TTC549 (cell line): ENCODE data around the gene ALPG.
"Not testable (repeated sequence)": the region's sequence is repeated elsewhere in the genome, so short reads cannot be mapped to it uniquely, and the experiment has no call there.

Source experiments
- FAIRE-seq: peaks from 2 replicates; lab custom pipeline; 2012; peaks lifted over from hg19 to GRCh38; lab: Jason Lieb, UNC

ALPG gene

DNA sequence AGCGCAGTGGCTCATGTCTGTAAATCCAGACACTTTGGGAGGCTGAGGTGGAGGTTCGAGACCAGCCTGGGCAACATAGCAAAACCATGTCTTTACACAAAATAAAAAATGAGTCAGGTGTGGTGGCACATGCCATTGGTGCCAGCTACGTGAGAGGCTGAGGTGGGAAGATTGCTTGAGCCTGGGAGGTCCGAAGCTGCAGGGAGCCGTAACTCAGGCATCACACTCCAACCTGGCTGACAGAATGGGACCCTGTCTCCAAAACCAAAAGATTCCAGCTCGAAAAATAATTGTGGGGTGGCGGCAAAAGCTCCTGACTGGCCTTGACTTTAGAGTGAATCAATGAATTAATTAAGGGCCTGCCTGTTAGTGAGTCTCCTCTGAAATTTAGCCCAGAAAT lies 29.3 kb upstream of the ALPG start:
- FAIRE-seq = no peak

DNA sequence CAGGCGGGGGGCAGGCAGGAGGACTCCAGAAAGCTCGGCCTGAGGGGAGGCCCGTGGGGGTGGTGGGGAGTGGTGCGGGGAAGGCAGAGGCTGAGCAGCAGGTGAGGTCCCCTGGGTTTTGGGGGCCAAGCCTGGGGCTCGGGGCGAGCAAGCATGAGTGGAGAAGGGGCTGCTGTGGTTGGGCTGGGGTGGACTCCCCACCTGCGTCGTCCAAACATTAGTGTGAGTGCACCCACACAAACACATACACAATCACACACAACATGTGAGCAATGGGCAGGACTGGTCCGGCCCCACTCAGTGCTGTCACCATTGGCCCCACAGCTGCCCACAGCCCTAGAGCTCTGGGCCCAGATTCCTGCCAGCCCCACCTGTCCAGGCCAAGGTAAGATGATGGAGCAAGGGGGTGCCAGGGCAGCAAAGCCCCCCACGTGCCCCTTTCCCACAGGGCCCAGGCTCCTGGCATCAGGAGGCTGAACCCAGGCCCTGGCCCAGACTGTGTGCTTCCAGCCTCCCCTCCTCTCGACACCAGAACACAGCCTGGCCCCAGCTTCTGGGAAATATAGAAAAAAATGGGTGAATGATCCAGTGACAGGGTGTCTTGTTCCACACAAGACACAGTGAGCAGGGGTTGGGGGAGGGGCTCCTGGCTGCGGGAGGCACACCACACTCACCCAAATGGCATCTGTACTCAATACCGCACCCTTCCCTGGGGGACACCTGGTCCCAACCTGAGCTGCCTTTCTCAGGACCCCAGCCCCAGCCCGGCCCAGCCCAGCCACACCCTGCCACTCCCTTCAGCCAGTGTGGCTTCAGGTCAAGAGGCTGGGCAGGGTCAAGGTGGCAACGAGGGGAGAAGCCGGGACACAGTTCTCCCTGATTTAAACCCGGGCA lies 28.6 kb upstream of the ALPG start:
- no peak for FAIRE-seq

DNA sequence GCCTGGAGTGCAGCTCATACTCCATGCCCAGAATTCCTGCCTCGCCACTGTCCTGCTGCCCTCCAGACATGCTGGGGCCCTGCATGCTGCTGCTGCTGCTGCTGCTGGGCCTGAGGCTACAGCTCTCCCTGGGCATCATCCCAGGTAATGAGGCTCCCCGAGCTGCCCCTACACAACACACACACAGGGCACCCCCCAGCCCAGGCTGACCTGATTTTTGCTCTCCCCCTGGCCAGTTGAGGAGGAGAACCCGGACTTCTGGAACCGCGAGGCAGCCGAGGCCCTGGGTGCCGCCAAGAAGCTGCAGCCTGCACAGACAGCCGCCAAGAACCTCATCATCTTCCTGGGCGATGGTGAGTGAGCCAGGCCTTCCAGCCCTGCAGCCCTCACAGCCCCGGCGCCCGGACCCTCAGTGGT lies 27.9 kb upstream of the ALPG start, which contains the start of gene ALPP:
ALPP (plus strand) TSS at position 17 of the 417 bp plus-strand sequence; CDS start at position 69, 52 bp downstream.
- not testable (repeated sequence) for FAIRE-seq

DNA sequence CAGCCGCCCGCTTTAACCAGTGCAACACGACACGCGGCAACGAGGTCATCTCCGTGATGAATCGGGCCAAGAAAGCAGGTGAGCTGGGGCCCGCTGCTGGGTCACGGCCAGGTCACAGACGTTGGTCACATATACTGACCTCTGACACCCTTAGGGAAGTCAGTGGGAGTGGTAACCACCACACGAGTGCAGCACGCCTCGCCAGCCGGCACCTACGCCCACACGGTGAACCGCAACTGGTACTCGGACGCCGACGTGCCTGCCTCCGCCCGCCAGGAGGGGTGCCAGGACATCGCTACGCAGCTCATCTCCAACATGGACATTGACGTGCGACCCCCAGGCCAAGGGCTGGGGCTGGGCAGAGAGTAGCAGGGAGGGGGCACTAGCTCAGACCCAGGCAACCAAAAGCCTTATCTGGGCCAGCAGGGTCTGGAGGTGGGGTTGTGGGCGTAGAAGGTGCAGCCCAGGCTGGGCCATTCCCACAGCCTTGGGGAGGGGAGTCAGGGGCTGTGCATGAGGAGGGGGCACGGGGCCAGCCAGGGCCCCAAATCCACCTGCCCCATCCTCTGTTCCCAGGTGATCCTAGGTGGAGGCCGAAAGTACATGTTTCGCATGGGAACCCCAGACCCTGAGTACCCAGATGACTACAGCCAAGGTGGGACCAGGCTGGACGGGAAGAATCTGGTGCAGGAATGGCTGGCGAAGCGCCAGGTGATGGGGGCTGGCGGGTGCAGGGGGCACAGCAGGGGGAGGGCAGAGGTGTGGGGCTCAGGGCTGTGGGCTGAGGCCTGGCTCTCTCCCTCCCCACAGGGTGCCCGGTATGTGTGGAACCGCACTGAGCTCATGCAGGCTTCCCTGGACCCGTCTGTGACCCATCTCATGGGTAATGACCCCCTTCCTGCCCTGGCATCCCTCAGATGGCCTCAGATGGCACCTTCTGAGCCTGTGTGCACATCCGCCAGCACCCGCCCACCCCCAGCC lies 26.7 kb upstream of the ALPG start:
- not testable (repeated sequence) for FAIRE-seq

DNA sequence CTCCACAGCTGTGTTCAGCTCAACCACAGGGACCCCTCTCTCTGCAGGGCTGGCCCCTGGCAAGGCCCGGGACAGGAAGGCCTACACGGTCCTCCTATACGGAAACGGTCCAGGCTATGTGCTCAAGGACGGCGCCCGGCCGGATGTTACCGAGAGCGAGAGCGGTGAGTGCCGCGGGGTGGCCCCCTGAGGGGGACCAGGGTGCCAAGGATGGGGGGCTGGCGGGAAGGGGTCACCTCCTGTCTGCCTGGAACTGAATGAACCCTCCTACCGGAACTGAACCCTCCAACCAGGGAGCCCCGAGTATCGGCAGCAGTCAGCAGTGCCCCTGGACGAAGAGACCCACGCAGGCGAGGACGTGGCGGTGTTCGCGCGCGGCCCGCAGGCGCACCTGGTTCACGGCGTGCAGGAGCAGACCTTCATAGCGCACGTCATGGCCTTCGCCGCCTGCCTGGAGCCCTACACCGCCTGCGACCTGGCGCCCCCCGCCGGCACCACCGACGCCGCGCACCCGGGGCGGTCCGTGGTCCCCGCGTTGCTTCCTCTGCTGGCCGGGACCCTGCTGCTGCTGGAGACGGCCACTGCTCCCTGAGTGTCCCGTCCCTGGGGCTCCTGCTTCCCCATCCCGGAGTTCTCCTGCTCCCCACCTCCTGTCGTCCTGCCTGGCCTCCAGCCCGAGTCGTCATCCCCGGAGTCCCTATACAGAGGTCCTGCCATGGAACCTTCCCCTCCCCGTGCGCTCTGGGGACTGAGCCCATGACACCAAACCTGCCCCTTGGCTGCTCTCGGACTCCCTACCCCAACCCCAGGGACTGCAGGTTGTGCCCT lies 25.2 kb upstream of the ALPG start:
- not testable (repeated sequence) for FAIRE-seq

DNA sequence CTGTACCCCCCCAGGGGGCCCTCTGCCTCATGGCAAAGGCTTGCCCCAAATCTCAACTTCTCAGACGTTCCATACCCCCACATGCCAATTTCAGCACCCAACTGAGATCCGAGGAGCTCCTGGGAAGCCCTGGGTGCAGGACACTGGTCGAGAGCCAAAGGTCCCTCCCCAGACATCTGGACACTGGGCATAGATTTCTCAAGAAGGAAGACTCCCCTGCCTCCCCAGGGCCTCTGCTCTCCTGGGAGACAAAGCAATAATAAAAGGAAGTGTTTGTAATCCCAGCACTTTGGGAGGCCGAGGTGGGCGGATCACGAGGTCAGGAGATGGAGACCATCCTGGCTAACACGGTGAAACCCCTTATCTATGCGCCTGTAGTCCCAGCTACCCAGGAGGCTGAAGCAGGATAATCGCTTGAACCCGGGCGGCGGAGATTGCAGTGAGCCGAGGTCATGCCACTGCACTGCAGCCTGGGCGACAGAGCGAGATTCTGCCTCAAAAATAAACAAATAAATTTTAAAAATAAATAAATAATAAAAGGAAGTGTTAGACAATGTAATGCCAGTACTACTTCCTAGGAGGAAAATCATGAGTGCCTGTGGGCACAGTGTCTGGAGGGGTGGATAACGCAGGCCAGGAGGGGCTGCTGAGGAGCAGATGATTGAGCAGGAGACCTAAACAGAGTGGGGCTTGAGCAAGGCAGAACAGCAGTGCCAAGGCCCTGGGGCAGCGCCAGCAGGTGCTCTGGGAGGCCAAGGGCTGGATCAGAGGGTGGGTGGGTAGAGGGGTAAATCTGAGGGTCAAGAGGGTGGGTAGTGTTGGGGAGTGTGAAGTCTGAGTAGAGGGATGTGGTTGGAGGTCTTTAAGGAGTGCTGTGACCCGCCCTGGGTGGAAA lies 24.1 kb upstream of the ALPG start:
- no peak for FAIRE-seq

DNA sequence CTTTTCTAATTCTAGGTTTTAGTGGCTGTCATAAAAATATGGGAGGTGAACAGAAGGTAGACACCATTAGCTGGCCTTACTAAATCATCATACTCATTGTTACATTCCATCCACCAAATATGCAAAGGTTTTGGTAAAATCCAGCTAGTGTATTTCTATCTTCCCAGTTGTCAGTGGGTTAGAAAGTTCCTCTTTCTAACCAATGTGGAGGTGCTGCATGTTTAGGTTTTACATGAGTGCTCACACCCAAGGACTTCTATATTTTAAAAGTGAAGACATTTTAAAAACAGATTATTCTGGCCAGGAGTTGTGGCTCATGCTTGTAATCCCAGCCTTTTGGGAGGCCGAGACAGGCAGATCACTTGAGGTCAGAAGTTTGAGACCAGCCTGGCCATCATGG lies 22.2 kb upstream of the ALPG start:
- FAIRE-seq = no peak

DNA sequence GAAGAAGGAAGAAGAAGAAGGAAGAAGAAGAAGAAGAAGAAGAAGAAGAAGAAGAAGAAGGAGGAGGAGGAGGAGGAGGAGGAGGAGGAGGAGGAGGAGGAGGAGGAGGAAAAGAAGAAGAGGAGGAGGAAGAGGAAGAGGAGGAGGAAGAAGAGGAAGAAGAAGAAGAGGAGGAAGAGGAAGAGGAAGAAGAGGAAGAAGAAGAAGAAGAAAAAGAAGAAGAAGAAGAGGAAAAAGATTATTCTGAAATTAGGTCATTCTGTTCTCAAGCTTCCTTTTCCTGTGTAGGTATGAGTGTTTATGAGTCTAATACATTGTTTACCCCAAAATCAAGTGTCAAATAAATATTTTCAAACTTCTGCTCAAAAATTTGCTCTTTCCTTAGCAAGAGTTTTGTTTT lies 21.6 kb upstream of the ALPG start:
- FAIRE-seq = not testable (repeated sequence)

DNA sequence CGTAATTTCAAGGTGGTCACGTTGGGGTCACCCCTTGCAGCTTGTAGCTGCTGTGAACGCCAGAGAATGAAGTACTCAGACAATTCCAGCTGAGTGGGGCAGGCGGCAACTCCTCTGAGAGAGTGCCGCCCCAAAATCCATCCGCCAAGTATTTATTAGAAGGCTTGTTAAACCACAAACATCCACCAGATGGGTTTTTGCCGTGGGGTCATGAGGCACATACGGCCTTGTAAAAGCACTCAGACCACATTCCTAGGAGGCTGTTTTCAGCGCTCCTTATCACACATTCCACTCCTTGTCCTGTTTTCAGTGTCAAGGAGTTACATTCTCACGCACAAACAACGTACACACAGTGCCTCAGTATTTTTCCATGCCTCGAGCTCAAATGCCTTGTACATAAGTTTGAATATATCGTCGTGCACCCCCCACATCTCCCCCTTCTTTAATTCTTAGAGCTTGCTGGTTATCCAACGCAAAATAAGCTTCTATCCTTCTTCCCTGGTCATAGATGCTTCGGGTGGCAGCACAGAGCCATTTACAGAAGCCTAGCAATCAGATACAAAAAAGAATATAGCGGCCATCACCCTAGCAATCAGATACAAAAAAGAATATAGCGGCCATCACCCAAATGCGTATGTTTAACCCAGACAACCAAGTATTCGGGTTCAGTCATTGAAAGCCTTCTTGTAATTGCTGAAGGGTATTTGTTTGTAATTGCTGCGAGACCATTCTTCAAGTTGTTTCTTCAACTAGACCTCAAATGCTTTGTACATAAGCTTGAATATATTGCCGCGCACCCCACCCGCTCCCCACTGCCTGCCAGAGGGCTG lies 20.8 kb upstream of the ALPG start:
- FAIRE-seq = peak; percentile 86

DNA sequence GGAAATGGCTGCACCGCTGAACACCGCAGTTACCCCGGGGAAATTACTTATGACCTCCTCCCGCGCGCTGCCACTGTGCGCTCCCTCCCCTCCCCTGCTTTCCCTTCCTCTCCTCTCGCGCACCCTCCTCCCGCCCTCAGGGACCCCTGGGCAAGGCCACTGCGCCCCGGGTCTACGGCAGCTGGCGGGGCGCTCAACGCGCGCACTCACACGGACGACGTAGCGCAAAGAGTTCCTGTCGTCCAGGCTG lies 20.2 kb upstream of the ALPG start:
- no peak for FAIRE-seq

DNA sequence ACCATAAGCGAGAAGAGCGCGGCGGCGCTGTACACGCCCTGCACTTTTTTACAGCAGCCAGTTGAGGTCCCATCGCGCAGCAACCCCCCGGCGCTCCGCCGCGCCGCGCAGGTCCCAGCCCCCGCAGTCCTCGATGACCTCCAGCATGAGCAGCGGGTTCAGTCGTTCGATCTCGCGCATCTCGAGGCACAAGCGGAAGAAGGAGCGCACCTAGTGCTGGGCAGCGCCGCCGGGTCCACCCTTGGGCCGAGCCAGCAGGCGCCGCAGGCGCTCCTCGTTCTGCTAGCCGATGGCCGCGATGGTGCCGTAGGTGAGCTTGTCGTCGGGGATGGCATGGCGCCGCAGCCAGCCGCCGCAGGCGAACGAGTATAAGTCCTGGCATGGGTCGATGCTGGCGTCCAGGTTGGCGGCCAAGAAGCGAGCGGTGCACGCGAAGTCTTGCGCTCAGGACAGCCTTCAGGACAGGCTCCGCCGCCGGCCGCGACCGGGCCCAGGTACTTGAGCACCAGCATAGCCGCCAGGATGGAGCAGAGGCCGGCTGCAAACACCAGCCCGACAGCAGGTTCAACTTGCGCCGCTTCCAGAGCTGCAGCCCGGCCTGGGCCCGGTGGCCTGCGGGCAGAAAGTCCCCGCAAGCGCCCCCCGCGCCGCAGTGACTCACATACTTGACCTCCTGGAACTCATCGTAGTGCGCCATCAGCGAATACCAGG lies 19.7 kb upstream of the ALPG start:
- no peak for FAIRE-seq

DNA sequence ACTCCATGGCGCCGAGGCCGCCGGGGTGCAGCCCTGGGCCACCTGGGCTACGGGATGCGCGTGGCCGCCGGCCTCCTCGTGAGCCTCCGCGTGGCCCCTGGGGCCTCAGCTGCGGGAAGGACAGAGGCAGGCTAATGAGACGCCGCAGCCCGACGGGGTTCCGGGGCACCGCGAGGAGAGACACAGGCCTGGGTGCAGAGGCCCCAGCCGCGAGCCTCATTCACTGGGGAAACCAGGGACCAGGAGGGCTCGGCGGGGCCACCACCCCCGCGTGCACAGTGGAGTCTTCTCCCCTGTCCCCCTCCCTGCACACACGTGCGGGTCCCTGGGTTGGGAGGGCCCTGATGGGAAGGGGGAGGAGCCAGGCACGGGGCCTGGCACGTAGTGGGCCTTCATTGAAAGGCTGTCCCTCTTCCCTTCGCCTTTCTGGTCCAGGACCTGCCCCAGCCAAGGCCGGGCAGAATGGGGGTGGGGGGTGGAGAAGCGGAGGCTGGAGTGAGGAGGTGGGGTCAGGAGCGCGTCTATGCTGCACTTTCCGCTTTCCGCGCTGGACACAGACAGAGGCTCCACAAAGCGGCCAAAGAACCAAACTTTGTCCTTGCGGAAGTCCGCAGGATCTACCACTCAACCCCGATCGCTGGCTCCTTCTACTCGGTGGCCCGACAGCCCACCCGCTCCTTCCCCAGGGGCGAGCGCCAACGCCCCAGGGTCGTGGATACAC lies 19.0 kb upstream of the ALPG start:
- FAIRE-seq = no peak

DNA sequence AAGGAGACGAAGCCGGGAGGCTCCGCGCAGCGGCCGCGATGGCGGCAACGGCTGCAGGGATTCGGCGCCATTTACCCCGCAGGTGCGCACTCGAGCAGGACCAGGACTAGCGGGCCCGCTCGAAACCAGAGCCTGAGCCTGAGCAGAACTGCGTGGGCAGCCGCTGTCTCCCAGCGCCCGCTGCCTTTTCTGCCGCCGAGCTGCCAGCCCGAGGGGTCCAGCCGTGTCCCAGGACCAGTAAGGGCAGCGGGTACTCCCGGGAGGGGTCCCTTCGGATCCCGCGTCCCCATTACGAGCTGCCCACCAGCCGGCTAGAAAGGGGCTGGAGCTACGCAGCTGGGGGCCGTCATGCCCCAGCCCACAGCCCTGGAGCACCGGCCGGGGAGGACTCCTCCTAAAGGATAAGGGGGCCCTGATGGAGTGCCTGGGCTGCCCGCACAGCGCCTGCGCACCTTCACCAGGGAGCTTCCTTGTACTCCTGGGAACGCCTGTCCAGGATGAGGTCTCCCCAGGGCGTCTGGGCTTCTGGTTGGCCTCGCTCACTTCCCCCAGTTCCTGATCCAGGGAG lies 18.2 kb upstream of the ALPG start:
- FAIRE-seq = no peak

DNA sequence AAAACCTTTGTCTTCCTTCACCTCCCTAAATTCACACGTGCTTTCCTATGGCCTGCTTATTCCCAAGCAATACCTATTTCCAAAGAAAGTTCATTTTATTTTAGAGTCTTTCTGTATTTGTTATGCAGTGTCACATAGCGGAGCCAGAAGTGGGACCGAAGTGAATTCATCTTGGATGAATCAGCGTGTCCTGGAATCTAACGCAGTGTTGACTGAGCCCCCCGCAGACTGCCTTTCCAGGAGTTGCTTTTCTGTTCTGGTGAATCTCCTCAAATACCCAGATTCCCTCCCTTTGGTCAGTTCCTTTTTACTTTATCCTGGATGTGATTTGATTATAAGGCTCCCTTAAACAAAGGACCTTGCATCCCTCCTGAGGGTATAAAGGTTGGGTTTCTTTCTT lies 17.3 kb upstream of the ALPG start:
- FAIRE-seq = no peak

DNA sequence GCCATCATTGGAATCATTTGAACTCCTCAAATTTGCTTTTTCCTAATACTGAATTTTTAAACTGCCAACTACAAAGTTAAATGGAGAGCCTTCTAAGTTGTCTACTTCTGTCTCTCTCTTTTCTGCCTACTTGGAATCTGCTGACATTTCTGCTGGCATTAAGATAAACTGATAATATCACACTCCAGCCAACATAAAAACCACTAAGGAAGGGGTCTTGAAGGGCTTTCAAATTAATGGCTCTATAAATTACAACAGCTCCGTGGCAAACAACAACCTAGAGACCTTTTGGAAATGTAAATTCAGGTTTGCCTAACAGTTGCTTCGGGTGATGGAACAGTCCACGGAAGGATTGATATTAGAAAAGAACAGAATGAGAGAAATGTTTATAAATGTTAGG lies 16.0 kb upstream of the ALPG start:
- FAIRE-seq = no peak

DNA sequence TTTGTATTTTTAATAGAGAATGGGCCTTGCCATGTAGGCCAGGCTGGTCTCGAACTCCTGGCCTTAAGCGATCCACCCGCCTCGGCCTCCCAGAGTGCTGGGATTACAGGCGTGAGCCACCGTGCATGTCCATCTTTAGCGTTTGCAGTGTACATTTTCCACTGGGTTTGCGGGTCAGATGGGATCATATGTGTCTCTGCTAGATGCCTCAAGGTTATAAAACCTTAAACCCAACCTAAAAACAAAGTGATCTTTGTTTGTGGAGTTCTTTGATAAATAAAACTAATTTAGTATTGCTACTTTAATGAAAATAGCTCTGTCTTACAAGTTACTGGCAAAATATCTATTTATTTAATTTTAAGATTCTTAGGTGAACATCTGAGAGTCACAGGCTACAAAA lies 13.1 kb upstream of the ALPG start:
- peak; percentile 23 for FAIRE-seq

DNA sequence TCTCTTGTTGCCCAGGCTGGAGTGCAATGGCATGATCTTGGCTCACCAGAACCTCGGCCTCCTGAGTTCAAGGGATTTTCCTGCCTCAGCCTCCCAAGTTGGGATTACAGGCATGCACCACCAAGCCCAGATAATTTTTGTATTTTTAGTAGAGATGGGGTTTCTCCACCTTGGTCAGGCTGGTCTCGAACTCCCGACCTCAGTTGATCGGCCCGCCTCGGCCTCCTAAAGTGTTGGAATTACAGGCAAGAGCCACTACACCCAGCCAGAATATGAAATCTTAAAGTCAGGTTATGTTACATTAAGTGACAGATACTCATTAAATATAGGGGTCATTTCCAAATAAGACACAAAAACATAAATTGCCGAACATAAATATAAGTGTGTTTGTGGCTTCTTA lies 12.2 kb upstream of the ALPG start:
- not testable (repeated sequence) for FAIRE-seq

DNA sequence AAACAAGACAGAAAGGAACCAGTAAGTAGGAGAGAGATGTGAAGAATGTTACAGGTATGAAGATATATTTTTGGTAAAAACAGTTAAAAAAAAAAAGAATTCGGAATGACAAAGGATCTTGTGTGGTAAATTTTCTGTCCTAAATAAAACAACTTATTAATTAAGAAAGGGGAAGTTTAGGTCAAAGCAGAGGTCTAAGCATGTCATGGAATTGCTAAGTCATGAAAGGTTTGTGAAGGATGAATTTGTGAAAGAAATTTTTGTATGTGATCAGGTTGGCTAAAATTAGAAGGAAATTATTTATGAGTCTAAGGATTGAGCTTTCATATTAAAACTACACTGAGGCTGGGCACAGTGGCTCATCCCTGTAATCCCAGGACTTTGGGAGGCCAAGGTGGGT lies 11.1 kb upstream of the ALPG start:
- FAIRE-seq = peak; percentile 41

DNA sequence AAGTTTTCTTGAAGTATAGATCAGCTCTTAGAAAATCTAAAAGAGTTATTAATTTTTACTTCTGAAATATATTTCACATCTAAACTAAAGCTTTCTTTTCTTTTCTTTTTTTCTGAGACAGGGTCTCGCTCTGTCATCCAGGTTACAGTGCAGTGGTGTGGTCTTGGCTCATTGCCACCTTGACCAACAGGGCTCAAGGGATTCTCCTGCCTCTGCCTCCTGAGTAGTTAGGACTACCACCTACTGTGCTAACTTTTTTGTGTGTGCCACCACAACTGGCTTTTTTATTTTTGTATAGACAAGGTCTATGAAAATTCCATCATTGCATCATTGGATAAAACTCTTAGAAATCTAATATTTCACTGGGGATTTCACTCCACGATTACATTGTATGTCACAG lies 10.0 kb upstream of the ALPG start:
- no peak for FAIRE-seq
